Upper lobe of right lung (tissue), 1 donor: Measurements from ENCODE around the gene DPP10. TPM values are rescaled to one million over a fixed set of nuclear protein-coding genes. Genes with fewer than 3 reads are reported as not detected.

Source experiments
- ATAC-seq: fragments of 200-7000 bp; cut with Tn5 transposase; one replicate; pipeline ENCODE4 v1.9.1; 2020; ENCODE audit warnings: mild to moderate bottlenecking, moderate library complexity
- DNase-seq: peaks from one replicate; pipeline ENCODE4 v3.0.0-alpha.2; 2020
- H3K27ac ChIP-seq: fragments of 200-600 bp; one replicate; pipeline ENCODE4 v1.8.0; 2022
- H3K27me3 ChIP-seq: fragments of 200-600 bp; one replicate; pipeline ENCODE4 v1.8.0; 2022; ENCODE audit warnings: mild to moderate bottlenecking
- H3K36me3 ChIP-seq: fragments of 200-600 bp; one replicate; pipeline ENCODE4 v1.8.0; 2022
- H3K4me1 ChIP-seq: fragments of 200-600 bp; one replicate; pipeline ENCODE4 v1.8.0; 2022
- H3K4me3 ChIP-seq: fragments of 200-600 bp; one replicate; pipeline ENCODE4 v1.8.0; 2022; ENCODE audit warnings: mild to moderate bottlenecking
- H3K9me3 ChIP-seq: fragments of 200-600 bp; one replicate; pipeline ENCODE4 v1.8.0; 2022
- CTCF ChIP-seq: fragments of 200-600 bp; IDR thresholded peaks from one replicate; pipeline ENCODE4 v1.8.0; 2022; ENCODE audit warnings: antibody characterized with exemption
- intact Hi-C: fragments of 100-400 bp; cut with DNase I; formaldehyde crosslinking; loops from one replicate; pipeline ENCODE4 v1.11.0; 2022
- total RNA-seq: library from RNA; stranded (reverse); fragmentation: NEBNext Ultra II Directional; extraction: Animal tissue kit (Norgen Biotek cat#: 25700); gene quantifications from one replicate; pipeline ENCODE4 v1.2.1, GENCODE V29; 2021
- donor health status: DM: no; HTN: yes; CAD: no; lungs with severe emphysema.

DPP10 gene
- total RNA-seq, 1 donor from 2014 or later: 1.0 TPM

GRCh38 chr2:114527330-114527983 lies 85.0 kb downstream of the DPP10 start:
- no peaks in the 10 kb centered on the region for H3K4me1 ChIP-seq
- TF ChIP-seq CTCF: no peak
- H3K27me3 ChIP-seq: no peaks in the 10 kb centered on the region
- no peak for ATAC-seq
- no peak overlapping the region for H3K4me3 ChIP-seq
- no peaks in the 10 kb centered on the region for H3K9me3 ChIP-seq
- intact Hi-C loops: no loop called here
- no peak for DNase-seq
- no peaks in the 10 kb centered on the region for H3K36me3 ChIP-seq
- no peak overlapping the region for H3K27ac ChIP-seq

GRCh38 chr2:114534116-114535084 lies 92.0 kb downstream of the DPP10 start:
- H3K4me1 ChIP-seq: no peaks in the 10 kb centered on the region
- H3K27me3 ChIP-seq: no peaks in the 10 kb centered on the region
- ATAC-seq (peak; percentile 53), DNase-seq (no peak)
- intact Hi-C loops: no loop called here
- no peak overlapping the region for H3K27ac ChIP-seq
- no peak for TF ChIP-seq CTCF
- no peaks in the 10 kb centered on the region for H3K36me3 ChIP-seq
- H3K9me3 ChIP-seq: no peaks in the 10 kb centered on the region
- no peak overlapping the region for H3K4me3 ChIP-seq

- Histone ChIP-seq H3K4me1 (no peaks in the 10 kb centered on the region), H3K27me3 (no peaks in the 10 kb centered on the region), H3K27ac (no peak overlapping the region), H3K4me3 (no peak overlapping the region), H3K36me3 (no peaks in the 10 kb centered on the region), H3K9me3 (no peaks in the 10 kb centered on the region)
- no peak for TF ChIP-seq CTCF
- intact Hi-C loops: no loop called here
- ATAC-seq (no peak), DNase-seq (no peak)
Measured at GRCh38 chr2:114537777-114538176, 95.3 kb downstream of the DPP10 start.

GRCh38 chr2:114542695-114543094 lies 100.3 kb downstream of the DPP10 start:
- H3K4me3 ChIP-seq: no peak overlapping the region
- ATAC-seq (no peak), DNase-seq (no peak)
- no peak overlapping the region for H3K27ac ChIP-seq
- no peaks in the 10 kb centered on the region for H3K27me3 ChIP-seq
- no peaks in the 10 kb centered on the region for H3K9me3 ChIP-seq
- H3K36me3 ChIP-seq: no peaks in the 10 kb centered on the region
- no peak for TF ChIP-seq CTCF
- intact Hi-C loops: no loop called here
- peaks cover 8% of the 10 kb centered on the region for H3K4me1 ChIP-seq

- intact Hi-C loops: no loop called here
- no peaks in the 10 kb centered on the region for H3K36me3 ChIP-seq
- H3K4me3 ChIP-seq: no peak overlapping the region
- H3K9me3 ChIP-seq: no peaks in the 10 kb centered on the region
- peak; percentile 46 for TF ChIP-seq CTCF
- ATAC-seq (peak; percentile 74), DNase-seq (no peak)
- no peak overlapping the region for H3K27ac ChIP-seq
- H3K4me1 ChIP-seq: peaks cover 8% of the 10 kb centered on the region
- H3K27me3 ChIP-seq: no peaks in the 10 kb centered on the region
Measured at GRCh38 chr2:114543236-114543766, 100.9 kb downstream of the DPP10 start.
